Smooth muscle cell (in vitro differentiated cells): ENCODE measurements around the gene CEP70. TPM values are rescaled to one million over a fixed set of nuclear protein-coding genes. Genes with fewer than 3 reads are reported as not detected.

Source experiments
- DNase-seq: peaks from one replicate; lab custom pipeline; 2025; ENCODE audit not compliant: unreplicated experiment; lab: John Stamatoyannopoulos, UW
- H2AFZ ChIP-seq: fragments of 200-600 bp; sonication (generic); 2 replicates; pipeline ENCODE4 v1.6.0; 2016; ENCODE audit warnings: antibody characterized with exemption, low read depth, mild to moderate bottlenecking
- H3F3A ChIP-seq: fragments of 200-600 bp; sonication (generic); 2 replicates; pipeline ENCODE4 v1.6.0; 2017; ENCODE audit warnings: antibody characterized with exemption, low read depth
- H3K27ac ChIP-seq: fragments of 200-600 bp; sonication (generic); 2 replicates; pipeline ENCODE4 v1.5.1; 2016; ENCODE audit warnings: low read depth, mild to moderate bottlenecking
- H3K27me3 ChIP-seq: fragments of 200-600 bp; sonication (generic); 2 replicates; pipeline ENCODE4 v1.6.1; 2016; ENCODE audit warnings: low read depth, mild to moderate bottlenecking
- H3K36me3 ChIP-seq: fragments of 200-600 bp; sonication (generic); 2 replicates; pipeline ENCODE4 v1.5.1; 2016; ENCODE audit warnings: low read depth
- H3K4me1 ChIP-seq: fragments of 200-600 bp; sonication (generic); 2 replicates; pipeline ENCODE4 v1.5.1; 2016; ENCODE audit warnings: low read depth
- H3K4me2 ChIP-seq: fragments of 200-600 bp; sonication (generic); 2 replicates; pipeline ENCODE4 v1.6.0; 2016; ENCODE audit warnings: mild to moderate bottlenecking
- H3K4me3 ChIP-seq: fragments of 200-600 bp; sonication (generic); 2 replicates; pipeline ENCODE4 v1.5.1; 2016; ENCODE audit warnings: mild to moderate bottlenecking
- H3K79me2 ChIP-seq: fragments of 200-600 bp; sonication (generic); 2 replicates; pipeline ENCODE4 v1.6.0; 2016; ENCODE audit warnings: low read depth, mild to moderate bottlenecking
- H3K9ac ChIP-seq: fragments of 200-600 bp; sonication (generic); 2 replicates; pipeline ENCODE4 v1.6.0; 2016; ENCODE audit warnings: low read depth
- H3K9me3 ChIP-seq: fragments of 200-600 bp; sonication (generic); replicated peaks from 2 replicates; pipeline ENCODE4 v1.5.1; 2016; ENCODE audit warnings: low read depth
- H4K20me1 ChIP-seq: fragments of 200-600 bp; sonication (generic); 2 replicates; pipeline ENCODE4 v1.6.0; 2016; ENCODE audit warnings: low read depth
- WGBS: methylation state at CpG from one replicate; pipeline ENCODE4 v1.1.7; 2016; ENCODE audit warnings: low lambda C conversion rate; 5-methylcytosine and 5-hydroxymethylcytosine counted together
- polyA plus RNA-seq: library from polyadenylated mRNA; unstranded; fragments of >200 nt; fragmentation: Nextera tagmentation; extraction: Ambion mirVana; gene quantifications from 2 replicates; pipeline ENCODE4 v1.2.1, GENCODE V29; 2016
- total RNA-seq: library from RNA; depleted of rRNA; stranded (reverse); fragments of >200 nt; gene quantifications from 2 replicates; pipeline ENCODE4 v1.2.3, GENCODE V29; 2014
- TF ChIP-seq, protein P1 (sequence below): fragments of 200-600 bp; sonication (generic); IDR thresholded peaks from 2 replicates; pipeline ENCODE4 v1.5.1; 2017; ENCODE audit warnings: borderline replicate concordance, mild to moderate bottlenecking, antibody characterized with exemption; ENCODE audit not compliant: insufficient read depth, poor library complexity, severe bottlenecking

Gene CEP70
- total and polyA plus RNA-seq, 2 experiments from 2014 or later: 6.3 to 17.1 TPM

DNA sequence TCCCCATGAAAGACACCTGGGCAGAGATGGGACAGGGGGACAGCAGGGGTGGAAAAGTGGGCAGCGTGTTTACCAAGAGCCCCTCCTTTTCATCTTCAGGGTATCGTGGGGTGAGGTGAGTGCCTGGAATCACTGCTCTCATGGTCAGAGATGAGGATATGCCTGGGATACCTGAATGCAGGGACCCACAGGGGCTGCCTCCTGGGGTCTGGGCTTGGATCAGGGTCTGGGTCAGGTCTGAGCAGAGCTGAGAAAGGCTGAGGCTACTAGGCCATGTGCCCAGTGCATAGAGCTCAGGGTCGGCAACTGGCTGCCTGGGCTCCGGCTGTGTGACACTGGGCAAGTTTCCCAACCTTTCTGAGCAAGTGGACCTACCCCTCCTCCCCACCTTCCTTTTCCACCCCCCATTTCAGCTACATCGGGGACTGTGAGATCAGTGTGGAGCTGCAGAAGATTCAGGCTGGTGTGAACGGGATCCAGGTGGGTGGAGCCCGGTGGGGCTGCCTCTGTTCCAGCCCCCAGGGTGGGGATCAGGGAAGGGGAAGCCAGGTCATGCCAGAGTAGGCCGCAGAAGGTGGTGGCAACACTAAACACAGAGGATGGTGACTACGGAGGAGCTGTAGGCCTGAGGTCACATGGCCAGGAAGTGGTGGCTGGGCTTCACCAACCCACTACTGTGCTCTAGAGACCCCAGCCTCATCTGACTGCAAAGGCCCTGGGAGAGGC is 135.1 kb downstream of the CEP70 start:
- no peaks in the 10 kb centered on the region for H3K9me3 ChIP-seq
- H3K4me1 ChIP-seq: no peaks in the 10 kb centered on the region
- WGBS: 93% methylated on average over 9 of the region's 9 CpGs
- no peaks in the 10 kb centered on the region for H3K27me3 ChIP-seq
- H3K9ac ChIP-seq: no peak overlapping the region
- no peak overlapping the region for H3K4me3 ChIP-seq
- no peaks in the 10 kb centered on the region for H3F3A ChIP-seq
- H2AFZ ChIP-seq: no peak overlapping the region
- no peaks in the 10 kb centered on the region for H3K36me3 ChIP-seq
- DNase-seq: no peak
- TF ChIP-seq, protein P1, sequence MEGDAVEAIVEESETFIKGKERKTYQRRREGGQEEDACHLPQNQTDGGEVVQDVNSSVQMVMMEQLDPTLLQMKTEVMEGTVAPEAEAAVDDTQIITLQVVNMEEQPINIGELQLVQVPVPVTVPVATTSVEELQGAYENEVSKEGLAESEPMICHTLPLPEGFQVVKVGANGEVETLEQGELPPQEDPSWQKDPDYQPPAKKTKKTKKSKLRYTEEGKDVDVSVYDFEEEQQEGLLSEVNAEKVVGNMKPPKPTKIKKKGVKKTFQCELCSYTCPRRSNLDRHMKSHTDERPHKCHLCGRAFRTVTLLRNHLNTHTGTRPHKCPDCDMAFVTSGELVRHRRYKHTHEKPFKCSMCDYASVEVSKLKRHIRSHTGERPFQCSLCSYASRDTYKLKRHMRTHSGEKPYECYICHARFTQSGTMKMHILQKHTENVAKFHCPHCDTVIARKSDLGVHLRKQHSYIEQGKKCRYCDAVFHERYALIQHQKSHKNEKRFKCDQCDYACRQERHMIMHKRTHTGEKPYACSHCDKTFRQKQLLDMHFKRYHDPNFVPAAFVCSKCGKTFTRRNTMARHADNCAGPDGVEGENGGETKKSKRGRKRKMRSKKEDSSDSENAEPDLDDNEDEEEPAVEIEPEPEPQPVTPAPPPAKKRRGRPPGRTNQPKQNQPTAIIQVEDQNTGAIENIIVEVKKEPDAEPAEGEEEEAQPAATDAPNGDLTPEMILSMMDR: no peak
- no peak overlapping the region for H3K4me2 ChIP-seq
- H4K20me1 ChIP-seq: no peaks in the 10 kb centered on the region
- H3K27ac ChIP-seq: no peak overlapping the region
- no peaks in the 10 kb centered on the region for H3K79me2 ChIP-seq

DNA sequence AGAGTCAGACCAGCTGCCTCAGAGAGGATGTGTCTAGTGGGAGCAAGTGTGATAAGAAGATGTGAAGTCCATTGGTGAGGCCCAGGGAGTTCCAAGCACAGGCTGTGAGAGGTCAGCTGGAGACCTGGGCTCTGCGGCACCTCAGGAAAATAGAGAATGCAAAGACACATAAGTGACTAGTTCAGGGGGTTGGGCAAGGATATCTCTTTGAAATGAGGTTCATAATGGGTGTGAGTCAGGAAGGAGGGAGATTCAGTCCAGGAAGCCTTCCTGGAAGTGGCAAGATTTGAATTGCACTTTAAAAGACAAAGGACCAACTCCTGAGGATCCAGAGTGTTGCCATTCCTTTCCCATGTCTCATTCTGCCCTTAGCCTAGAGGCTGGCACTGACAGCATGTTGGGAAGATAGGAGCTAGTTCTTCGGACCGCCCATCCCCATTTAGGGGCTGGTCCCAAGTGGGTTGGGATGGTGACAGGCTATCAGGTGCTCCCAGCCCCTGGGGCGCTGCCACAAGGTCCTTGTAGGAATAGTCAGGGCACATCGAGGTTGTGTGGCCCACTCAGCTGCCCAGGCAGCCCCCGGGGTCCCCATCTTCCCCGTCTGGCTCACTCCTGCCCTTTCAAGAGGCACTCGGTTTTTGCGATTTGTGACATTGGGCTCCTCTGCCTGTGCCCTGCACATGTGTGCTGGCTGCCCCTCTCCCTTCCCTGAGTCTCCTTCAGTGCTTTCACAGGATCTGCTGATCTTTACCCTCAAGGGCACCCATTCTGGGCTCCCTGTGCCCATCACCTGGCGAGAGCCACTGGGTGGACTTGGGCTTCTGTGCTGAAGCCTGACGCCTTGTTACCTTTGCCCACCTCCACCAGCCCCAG is 136.0 kb downstream of the CEP70 start:
- Histone ChIP-seq H3K9me3 (no peaks in the 10 kb centered on the region), H3K79me2 (no peaks in the 10 kb centered on the region), H3K36me3 (no peaks in the 10 kb centered on the region), H3F3A (no peaks in the 10 kb centered on the region), H3K4me1 (no peaks in the 10 kb centered on the region), H3K4me2 (no peak overlapping the region), H3K4me3 (no peak overlapping the region), H3K9ac (no peak overlapping the region), H4K20me1 (no peaks in the 10 kb centered on the region), H3K27ac (no peak overlapping the region), H3K27me3 (no peaks in the 10 kb centered on the region), H2AFZ (no peak overlapping the region)
- TF ChIP-seq, protein P1: no peak
- WGBS: 86% methylated on average over 11 of the region's 11 CpGs
- no peak for DNase-seq

- Histone ChIP-seq H3K27me3 (no peaks in the 10 kb centered on the region), H3K27ac (no peak overlapping the region), H2AFZ (no peak overlapping the region), H3K4me2 (no peak overlapping the region), H3K4me1 (no peaks in the 10 kb centered on the region), H3K79me2 (no peaks in the 10 kb centered on the region), H3K4me3 (no peak overlapping the region), H3K9ac (no peak overlapping the region), H3K9me3 (no peaks in the 10 kb centered on the region), H3F3A (no peaks in the 10 kb centered on the region), H4K20me1 (no peaks in the 10 kb centered on the region), H3K36me3 (no peaks in the 10 kb centered on the region)
- TF ChIP-seq, protein P1: no peak
- DNase-seq: no peak
- 89% methylated on average over 13 of the region's 13 CpGs for WGBS
These were observed 136.8 kb downstream of the CEP70 start for GRCh38 chr3:138456961-138457862.
